ENCODE measurements around the gene ACAP3. TPM values are rescaled to one million over a fixed set of nuclear protein-coding genes. Genes with fewer than 3 reads are reported as not detected.

Gene ACAP3
- polyA plus RNA-seq, 2 donors = 47.7 to 120 TPM

- no peaks in the 10 kb centered on the region for H3K27me3 ChIP-seq (ENCODE audit: control insufficient read depth in 1 of 2, insufficient read depth in 2 of 2, low read length in 2 of 2)
- no peaks in the 10 kb centered on the region for H3K9me3 ChIP-seq (ENCODE audit: control insufficient read depth in 2 of 2, insufficient read depth in 1 of 2, low read depth in 1 of 2, low read length in 1 of 2)
- peaks cover 0 to 37% of the 10 kb centered on the region in 2 donors for H3K4me1 ChIP-seq (ENCODE audit: control insufficient read depth in 2 of 2, insufficient read depth in 2 of 2, low read length in 1 of 2)
- 91 to 95% methylated on average over 27 to 32 of the region's 32 CpGs for WGBS, 2 donors
- H3K27ac ChIP-seq (ENCODE audit: low read depth in 2 of 2, low read length in 1 of 2) = no peak overlapping the region
- H3K4me3 ChIP-seq (ENCODE audit: low read depth in 1 of 2, low read length in 2 of 2) = no peak overlapping the region
- H3K36me3 ChIP-seq (ENCODE audit: control insufficient read depth in 2 of 2, insufficient read depth in 2 of 2, low read length in 1 of 2) = peaks cover 0 to 77% of the 10 kb centered on the region in 2 donors
These were observed 29.4 kb upstream of the ACAP3 start for GRCh38 chr1:1336931-1337792.

- no peaks in the 10 kb centered on the region for H3K9me3 ChIP-seq (ENCODE audit: control insufficient read depth in 2 of 2, insufficient read depth in 1 of 2, low read depth in 1 of 2, low read length in 1 of 2)
- 92% methylated on average over 25 to 26 of the region's 26 CpGs for WGBS, 2 donors
- no peak overlapping the region for H3K4me3 ChIP-seq (ENCODE audit: low read depth in 1 of 2, low read length in 2 of 2)
- H3K27ac ChIP-seq (ENCODE audit: low read depth in 2 of 2, low read length in 1 of 2) = no peak overlapping the region
- peaks cover 0 to 43% of the 10 kb centered on the region in 2 donors for H3K4me1 ChIP-seq (ENCODE audit: control insufficient read depth in 2 of 2, insufficient read depth in 2 of 2, low read length in 1 of 2)
- peaks cover 0 to 70% of the 10 kb centered on the region in 2 donors for H3K36me3 ChIP-seq (ENCODE audit: control insufficient read depth in 2 of 2, insufficient read depth in 2 of 2, low read length in 1 of 2)
- no peaks in the 10 kb centered on the region for H3K27me3 ChIP-seq (ENCODE audit: control insufficient read depth in 1 of 2, insufficient read depth in 2 of 2, low read length in 2 of 2)
These were observed 28.7 kb upstream of the ACAP3 start for GRCh38 chr1:1336446-1336845.

GRCh38 chr1:1335792-1336248 is 28.1 kb upstream of the ACAP3 start:
- H3K4me3 ChIP-seq (ENCODE audit: low read depth in 1 of 2, low read length in 2 of 2) = no peak overlapping the region
- no peak overlapping the region for H3K27ac ChIP-seq (ENCODE audit: low read depth in 2 of 2, low read length in 1 of 2)
- no peaks in the 10 kb centered on the region for H3K9me3 ChIP-seq (ENCODE audit: control insufficient read depth in 2 of 2, insufficient read depth in 1 of 2, low read depth in 1 of 2, low read length in 1 of 2)
- peaks cover 0 to 49% of the 10 kb centered on the region in 2 donors for H3K4me1 ChIP-seq (ENCODE audit: control insufficient read depth in 2 of 2, insufficient read depth in 2 of 2, low read length in 1 of 2)
- H3K27me3 ChIP-seq (ENCODE audit: control insufficient read depth in 1 of 2, insufficient read depth in 2 of 2, low read length in 2 of 2) = no peaks in the 10 kb centered on the region
- peaks cover 0 to 64% of the 10 kb centered on the region in 2 donors for H3K36me3 ChIP-seq (ENCODE audit: control insufficient read depth in 2 of 2, insufficient read depth in 2 of 2, low read length in 1 of 2)
- 85 to 87% methylated on average over 21 of the region's 21 CpGs for WGBS, 2 donors

- H3K27ac ChIP-seq (ENCODE audit: low read depth in 2 of 2, low read length in 1 of 2) = no peak overlapping the region
- H3K4me1 ChIP-seq (ENCODE audit: control insufficient read depth in 2 of 2, insufficient read depth in 2 of 2, low read length in 1 of 2) = peaks cover 0 to 51% of the 10 kb centered on the region in 2 donors
- H3K27me3 ChIP-seq (ENCODE audit: control insufficient read depth in 1 of 2, insufficient read depth in 2 of 2, low read length in 2 of 2) = no peaks in the 10 kb centered on the region
- H3K36me3 ChIP-seq (ENCODE audit: control insufficient read depth in 2 of 2, insufficient read depth in 2 of 2, low read length in 1 of 2) = peaks cover 0 to 59% of the 10 kb centered on the region in 2 donors
- H3K4me3 ChIP-seq (ENCODE audit: low read depth in 1 of 2, low read length in 2 of 2) = no peak overlapping the region
- no peaks in the 10 kb centered on the region for H3K9me3 ChIP-seq (ENCODE audit: control insufficient read depth in 2 of 2, insufficient read depth in 1 of 2, low read depth in 1 of 2, low read length in 1 of 2)
- 76 to 80% methylated on average over 16 of the region's 16 CpGs for WGBS, 2 donors
These were observed 27.6 kb upstream of the ACAP3 start for GRCh38 chr1:1335283-1335682.

GRCh38 chr1:1334835-1335234 is 27.1 kb upstream of the ACAP3 start:
- Histone ChIP-seq H3K27ac (ENCODE audit: low read depth in 2 of 2, low read length in 1 of 2) (no peak overlapping the region), H3K4me3 (ENCODE audit: low read depth in 1 of 2, low read length in 2 of 2) (no peak overlapping the region), H3K36me3 (ENCODE audit: control insufficient read depth in 2 of 2, insufficient read depth in 2 of 2, low read length in 1 of 2) (peaks cover 0 to 54% of the 10 kb centered on the region in 2 donors), H3K27me3 (ENCODE audit: control insufficient read depth in 1 of 2, insufficient read depth in 2 of 2, low read length in 2 of 2) (no peaks in the 10 kb centered on the region), H3K4me1 (ENCODE audit: control insufficient read depth in 2 of 2, insufficient read depth in 2 of 2, low read length in 1 of 2) (peaks cover 0 to 55% of the 10 kb centered on the region in 2 donors), H3K9me3 (ENCODE audit: control insufficient read depth in 2 of 2, insufficient read depth in 1 of 2, low read depth in 1 of 2, low read length in 1 of 2) (no peaks in the 10 kb centered on the region)
- 75 to 76% methylated on average over 11 of the region's 11 CpGs for WGBS, 2 donors

- WGBS, 2 donors = 70 to 74% methylated on average over 33 to 36 of the region's 36 CpGs
- peaks cover 0 to 5% of the 10 kb centered on the region in 2 donors for H3K9me3 ChIP-seq (ENCODE audit: control insufficient read depth in 2 of 2, insufficient read depth in 1 of 2, low read depth in 1 of 2, low read length in 1 of 2)
- peak overlapping the region in 1 of 2 donors; percentile 23 for H3K4me3 ChIP-seq (ENCODE audit: low read depth in 1 of 2, low read length in 2 of 2)
- H3K4me1 ChIP-seq (ENCODE audit: control insufficient read depth in 2 of 2, insufficient read depth in 2 of 2, low read length in 1 of 2) = peaks cover 0 to 62% of the 10 kb centered on the region in 2 donors
- peaks cover 0 to 50% of the 10 kb centered on the region in 2 donors for H3K36me3 ChIP-seq (ENCODE audit: control insufficient read depth in 2 of 2, insufficient read depth in 2 of 2, low read length in 1 of 2)
- H3K27me3 ChIP-seq (ENCODE audit: control insufficient read depth in 1 of 2, insufficient read depth in 2 of 2, low read length in 2 of 2) = no peaks in the 10 kb centered on the region
- peak overlapping the region in 1 of 2 donors; percentile 57 for H3K27ac ChIP-seq (ENCODE audit: low read depth in 2 of 2, low read length in 1 of 2)
These were observed 26.0 kb upstream of the ACAP3 start for GRCh38 chr1:1333551-1334241.

GRCh38 chr1:1332774-1333480 is 25.2 kb upstream of the ACAP3 start:
- Histone ChIP-seq H3K27ac (ENCODE audit: low read depth in 2 of 2, low read length in 1 of 2) (peak overlapping the region; percentile 24 to 57), H3K4me3 (ENCODE audit: low read depth in 1 of 2, low read length in 2 of 2) (peak overlapping the region in 1 of 2 donors; percentile 23), H3K36me3 (ENCODE audit: control insufficient read depth in 2 of 2, insufficient read depth in 2 of 2, low read length in 1 of 2) (peaks cover 0 to 50% of the 10 kb centered on the region in 2 donors), H3K9me3 (ENCODE audit: control insufficient read depth in 2 of 2, insufficient read depth in 1 of 2, low read depth in 1 of 2, low read length in 1 of 2) (peaks cover 0 to 5% of the 10 kb centered on the region in 2 donors), H3K27me3 (ENCODE audit: control insufficient read depth in 1 of 2, insufficient read depth in 2 of 2, low read length in 2 of 2) (no peaks in the 10 kb centered on the region), H3K4me1 (ENCODE audit: control insufficient read depth in 2 of 2, insufficient read depth in 2 of 2, low read length in 1 of 2) (peaks cover 0 to 59% of the 10 kb centered on the region in 2 donors)
- 49 to 60% methylated on average over 48 of the region's 48 CpGs for WGBS, 2 donors

- peak overlapping the region in 1 of 2 donors; percentile 9 for H3K4me3 ChIP-seq (ENCODE audit: low read depth in 1 of 2, low read length in 2 of 2)
These were observed 24.5 kb upstream of the ACAP3 start for GRCh38 chr1:1332031-1332755.

More at GRCh38 chr1:1332031-1332755, 24.5 kb upstream of the ACAP3 start:
- Histone ChIP-seq H3K4me1 (ENCODE audit: control insufficient read depth in 2 of 2, insufficient read depth in 2 of 2, low read length in 1 of 2) (peaks cover 0 to 57% of the 10 kb centered on the region in 2 donors), H3K36me3 (ENCODE audit: control insufficient read depth in 2 of 2, insufficient read depth in 2 of 2, low read length in 1 of 2) (peaks cover under 1 to 52% of the 10 kb centered on the region in 2 donors), H3K9me3 (ENCODE audit: control insufficient read depth in 2 of 2, insufficient read depth in 1 of 2, low read depth in 1 of 2, low read length in 1 of 2) (peaks cover 0 to 5% of the 10 kb centered on the region in 2 donors), H3K27me3 (ENCODE audit: control insufficient read depth in 1 of 2, insufficient read depth in 2 of 2, low read length in 2 of 2) (no peaks in the 10 kb centered on the region), H3K27ac (ENCODE audit: low read depth in 2 of 2, low read length in 1 of 2) (no peak overlapping the region)
- 62 to 63% methylated on average over 57 of the region's 57 CpGs for WGBS, 2 donors

Measured in esophagus (tissue), 2 donors.